ENCODE measurements around the gene TMEM87B.

GRCh38 chr2:112151701-112152440, 96.8 kb downstream of the TMEM87B start:
- TF ChIP-seq EZH2phosphoT487 (IDR thresholded peaks at IDR 0.05; ENCODE audit: borderline replicate concordance, low read depth, low read length) (no peak), CTCF (conservative IDR thresholded peaks at IDR 0.05; ENCODE audit: low read length) (no peak)

Data from OCI-LY7 (cell line).